ENCODE measurements around the gene AQR. TPM values are rescaled to one million over a fixed set of nuclear protein-coding genes. Genes with fewer than 3 reads are reported as not detected.

Gene AQR
- polyA plus RNA-seq, 1 of the 3 experiments (the other 2 are of a cell fraction): 11.6 TPM

- 85% methylated on average over 6 of the region's 6 CpGs for WGBS (ENCODE audit: low lambda C conversion rate)
- H3K36me3 ChIP-seq (replicated peaks in 1 of 2; ENCODE audit: control insufficient read depth in 1 of 2, insufficient read depth in 2 of 2, low read length in 1 of 2): no peaks in the 10 kb centered on the region
- H3K4me1 ChIP-seq (ENCODE audit: control insufficient read depth in 1 of 2, insufficient read depth in 2 of 2, low read depth in 1 of 2, low read length in 1 of 2): no peaks in the 10 kb centered on the region; a peak in 2 of 4 replicates
- H3K4me3 ChIP-seq (ENCODE audit: low read depth in 2 of 2, low read length in 1 of 2): no peak overlapping the region
- H3K27me3 ChIP-seq (ENCODE audit: insufficient read depth): no peaks in the 10 kb centered on the region
- no peak overlapping the region for H3K27ac ChIP-seq (ENCODE audit: low read depth in 2 of 2, low read length in 1 of 2)
- H4K20me1 ChIP-seq (ENCODE audit: insufficient read depth): no peaks in the 10 kb centered on the region
- peak overlapping the region; percentile 29; the same call in 1 of the 2 replicates for H2AFZ ChIP-seq (ENCODE audit: low read depth)
- no peak for DNase-seq
- no peaks in the 10 kb centered on the region for H3K9me2 ChIP-seq
- H3K4me2 ChIP-seq: no peak overlapping the region
- H3K9ac ChIP-seq: no peak overlapping the region
- peaks cover 4% of the 10 kb centered on the region for H3F3A ChIP-seq (replicated peaks; ENCODE audit: insufficient read depth)
- no peaks in the 10 kb centered on the region for H3K79me2 ChIP-seq (ENCODE audit: insufficient read depth)
- H3K9me3 ChIP-seq: no peaks in the 10 kb centered on the region
- POLR2A ChIA-PET: no interaction called here
- CTCF ChIA-PET: interaction anchor here (1.7 kb wide), 1 partner anchor 24 kb away, joined by 4 read pairs; the partner anchor contains the start of gene AQR
- TF ChIP-seq POLR2AphosphoS5 (IDR thresholded peaks at IDR 0.05; ENCODE audit: low read depth, low read length) (no peak), NFIC (IDR thresholded peaks at IDR 0.05; ENCODE audit: borderline replicate concordance) (no peak), CHD2 (IDR thresholded peaks at IDR 0.05; ENCODE audit: low read length, partially characterized antibody) (no peak), TCF12 (IDR thresholded peaks at IDR 0.05) (no peak), SIN3A (IDR thresholded peaks at IDR 0.05; ENCODE audit: borderline replicate concordance, low read depth, low read length) (no peak), ELF1 (IDR thresholded peaks at IDR 0.05) (no peak), GABPA (IDR thresholded peaks at IDR 0.05; ENCODE audit: low read depth) (no peak), IRF3 (IDR thresholded peaks at IDR 0.05; ENCODE audit: low read depth, low read length) (no peak), RCOR1 (IDR thresholded peaks at IDR 0.05; ENCODE audit: low read length) (no peak), FOXJ3 (CRISPR knock-in tag; IDR thresholded peaks at IDR 0.05) (no peak)
These were observed 23.9 kb upstream of the AQR start for GRCh38 chr15:34993412-34993811.

GRCh38 chr15:34988027-34988902, 18.7 kb upstream of the AQR start, which contains the start of gene ZNF770:
Gene ZNF770, minus strand, starts transcription at chr15:34988287. Its CDS starts 4,853 bp downstream, at chr15:34983434.
- peak within 1 kb of the TSS; percentile 98 for H2AFZ ChIP-seq (ENCODE audit: low read depth)
- DNase-seq: peak; percentile 92
- peaks cover 4% of the 10 kb centered on the region for H3F3A ChIP-seq (replicated peaks; ENCODE audit: insufficient read depth)
- H3K9me2 ChIP-seq: no peaks in the 10 kb centered on the region
- H4K20me1 ChIP-seq (ENCODE audit: insufficient read depth): no peaks in the 10 kb centered on the region
- ChIA-PET CTCF (interaction anchor here (0.7 to 2.2 kb wide), 6 partner anchors 8 to 456 kb away, joined by 3 to 13 read pairs (median 4); partner anchors contain the start of gene AQR), POLR2A (interaction anchor here (0.6 to 1.9 kb wide), 10 partner anchors 11 to 1600 kb away, joined by 3 to 39 read pairs (median 3); partner anchors contain the start of genes AQR and SLC12A6)
- peaks cover 9 to 12% of the 10 kb centered on the region in 2 experiments; a peak in 3 of 4 replicates for H3K4me1 ChIP-seq (ENCODE audit: control insufficient read depth in 1 of 2, insufficient read depth in 2 of 2, low read depth in 1 of 2, low read length in 1 of 2)
- H3K9me3 ChIP-seq: no peaks in the 10 kb centered on the region
- peak within 1 kb of the TSS; percentile 78 for H3K4me2 ChIP-seq
- no peaks in the 10 kb centered on the region for H3K27me3 ChIP-seq (ENCODE audit: insufficient read depth)
- WGBS (ENCODE audit: low lambda C conversion rate): under 1% methylated on average over 26 of the region's 60 CpGs
- H3K36me3 ChIP-seq (replicated peaks in 1 of 2; ENCODE audit: control insufficient read depth in 1 of 2, insufficient read depth in 2 of 2, low read length in 1 of 2): peaks cover 7 to 15% of the 10 kb centered on the region in 2 experiments
- peaks cover 47% of the 10 kb centered on the region for H3K79me2 ChIP-seq (ENCODE audit: insufficient read depth)
- H3K9ac ChIP-seq: peak within 1 kb of the TSS; percentile 83
- H3K27ac ChIP-seq (ENCODE audit: low read depth in 2 of 2, low read length in 1 of 2): peak within 1 kb of the TSS; percentile 90 to 99
- peak within 1 kb of the TSS; percentile 96 to 99 for H3K4me3 ChIP-seq (ENCODE audit: low read depth in 2 of 2, low read length in 1 of 2)
- TF ChIP-seq POLR2AphosphoS5 (IDR thresholded peaks at IDR 0.05; ENCODE audit: low read depth, low read length) (peak; percentile 87; the same call in 1 of the 2 replicates), ELF1 (IDR thresholded peaks at IDR 0.05) (no peak), NRF1 (IDR thresholded peaks at IDR 0.05; ENCODE audit: low read depth, low read length) (peak; percentile 78), FOXJ3 (CRISPR knock-in tag; IDR thresholded peaks at IDR 0.05) (no peak), CHD2 (IDR thresholded peaks at IDR 0.05; ENCODE audit: low read length, partially characterized antibody) (peak; percentile 73), PBX3 (IDR thresholded peaks at IDR 0.05) (peak; percentile 26; the same call in 1 of the 2 replicates), SIN3A (IDR thresholded peaks at IDR 0.05; ENCODE audit: borderline replicate concordance, low read depth, low read length) (peak; percentile 86; the same call in 1 of the 2 replicates), SMC3 (IDR thresholded peaks at IDR 0.05; ENCODE audit: low read depth, low read length) (no peak; the same call in 1 of the 2 replicates), REST (IDR thresholded peaks at IDR 0.05; ENCODE audit: low read depth, low read length) (peak; percentile 70; the same call in 1 of the 2 replicates), YY1 (IDR thresholded peaks at IDR 0.05; ENCODE audit: low read depth) (peak; percentile 54; the same call in 1 of the 2 replicates), FOXM1 (IDR thresholded peaks at IDR 0.05; ENCODE audit: low read depth) (no peak), GABPA (IDR thresholded peaks at IDR 0.05; ENCODE audit: low read depth) (peak; percentile 73), IRF3 (IDR thresholded peaks at IDR 0.05; ENCODE audit: low read depth, low read length) (no peak), MXI1 (IDR thresholded peaks at IDR 0.05; ENCODE audit: low read depth, low read length) (peak; percentile 76), TAF1 (IDR thresholded peaks at IDR 0.05; ENCODE audit: borderline replicate concordance, low read depth, low read length) (peak; percentile 95)
